Endodermal cell (in vitro differentiated cells): ENCODE results near the gene EPHA1. TPM values are rescaled to one million over a fixed set of nuclear protein-coding genes. Genes with fewer than 3 reads are reported as not detected.
"Not testable (repeated sequence)": the region's sequence is repeated elsewhere in the genome, so short reads cannot be mapped to it uniquely, and the experiment has no call there.

Source experiments
- DNase-seq: peaks from one replicate; pipeline ENCODE4 v3.0.0-alpha.2; 2017
- H3K27ac ChIP-seq: 2 replicates; pipeline ENCODE4 v1.5.1; 2013; ENCODE audit warnings: mild to moderate bottlenecking, low read depth, low read length, moderate library complexity
- H3K27me3 ChIP-seq: 2 replicates; pipeline ENCODE4 v1.6.1; 2013; ENCODE audit warnings: mild to moderate bottlenecking, low read length, moderate library complexity; ENCODE audit not compliant: insufficient read depth, control insufficient read depth, poor library complexity, severe bottlenecking
- H3K36me3 ChIP-seq: 2 replicates; pipeline ENCODE4 v1.7.0; 2013; ENCODE audit warnings: mild to moderate bottlenecking, low read length, moderate library complexity; ENCODE audit not compliant: control insufficient read depth, insufficient read depth
- H3K4me1 ChIP-seq: one replicate; pipeline ENCODE4 v1.7.0; 2013; ENCODE audit warnings: low read length; ENCODE audit not compliant: control insufficient read depth, insufficient read depth
- H3K4me3 ChIP-seq: 2 replicates; pipeline ENCODE4 v1.5.1; 2013; ENCODE audit warnings: mild to moderate bottlenecking, low read length, moderate library complexity
- H3K9ac ChIP-seq: 2 replicates; pipeline ENCODE4 v1.6.1; 2013; ENCODE audit warnings: mild to moderate bottlenecking, low read length, moderate library complexity; ENCODE audit not compliant: poor library complexity, severe bottlenecking; ENCODE audit errors: extremely low read depth
- H3K9me3 ChIP-seq: 2 replicates; pipeline ENCODE4 v1.6.1; 2013; ENCODE audit warnings: mild to moderate bottlenecking, low read length, moderate library complexity; ENCODE audit not compliant: control insufficient read depth
- H3K27ac Mint-ChIP-seq: 2 replicates; pipeline ENCODE4 v1.8.0; 2020; ENCODE audit warnings: mixed read lengths
- H3K27me3 Mint-ChIP-seq: 2 replicates; pipeline ENCODE4 v1.8.0; 2021; ENCODE audit warnings: mild to moderate bottlenecking, mixed read lengths; ENCODE audit not compliant: insufficient read depth
- H3K36me3 Mint-ChIP-seq: 2 replicates; pipeline ENCODE4 v1.8.0; 2020; ENCODE audit warnings: low read depth, mixed read lengths
- H3K4me1 Mint-ChIP-seq: 2 replicates; pipeline ENCODE4 v1.8.0; 2020; ENCODE audit warnings: mixed read lengths
- H3K4me3 Mint-ChIP-seq: 2 replicates; pipeline ENCODE4 v1.8.0; 2020; ENCODE audit warnings: mild to moderate bottlenecking, moderate library complexity, mixed read lengths
- H3K9me3 Mint-ChIP-seq: 2 replicates; pipeline ENCODE4 v1.8.0; 2020; ENCODE audit warnings: mild to moderate bottlenecking, mixed read lengths
- CTCF ChIP-seq: fragments of 200-600 bp; sonication (generic); conservative IDR thresholded peaks from 2 replicates; pipeline ENCODE4 v1.5.0; 2021; ENCODE audit warnings: antibody characterized with exemption, mild to moderate bottlenecking
- WGBS, 2 experiments: methylation state at CpG; one replicate each; pipeline versions ENCODE4 v1.1.5 to v1.1.7; 2013; ENCODE audit warnings: missing lambda C conversion rate in 2 of 2, mixed read lengths in 1 of 2; ENCODE audit not compliant: insufficient coverage in 1 of 2, insufficient read length in 1 of 2; 5-methylcytosine and 5-hydroxymethylcytosine counted together
- total RNA-seq, 2 donors: library from RNA; stranded (reverse); fragmentation: NEBNext Ultra II Directional in 1 of 2; extraction: Animal tissue kit (Norgen Biotek cat#: 25700) in 1 of 2; gene quantifications; 2 replicates in 1 of 2; 3 replicates in 1 of 2; pipeline ENCODE4 v1.2.1, GENCODE V29; 2021

The EPHA1 gene
- total RNA-seq, 2 donors from 2014 or later, result 70.0 to 103 TPM

DNA sequence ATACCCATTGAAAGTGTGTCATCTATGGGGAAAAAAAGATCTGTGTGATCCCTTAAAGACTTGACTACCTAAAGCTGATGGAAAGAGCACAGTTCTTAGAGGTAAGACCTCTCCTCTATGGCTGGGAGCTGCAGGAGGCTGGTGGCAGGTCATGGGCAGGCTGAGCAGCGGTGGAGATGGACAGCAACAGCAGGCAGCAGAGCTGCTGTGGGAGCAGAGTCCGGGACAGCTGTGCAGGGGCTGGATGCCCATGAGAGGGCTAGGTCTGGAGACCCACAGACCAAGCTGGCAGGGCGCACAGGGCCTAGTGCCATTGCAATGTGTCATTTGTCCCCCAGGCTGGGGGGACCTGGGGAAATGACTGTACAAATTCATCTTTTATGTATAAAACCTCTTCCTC lies 13.4 kb upstream of the EPHA1 start:
- WGBS, 2 experiments, result 94% methylated on average over 3 of the region's 3 CpGs; no CpG with 5 or more reads in 1 of the 2 experiments
- Histone ChIP-seq H3K27me3 (no peaks in the 10 kb centered on the region), H3K9ac (no peak overlapping the region), H3K36me3 (no peaks in the 10 kb centered on the region), H3K4me1 (no peaks in the 10 kb centered on the region), H3K9me3 (peaks cover 18% of the 10 kb centered on the region), H3K27ac (no peak overlapping the region), H3K4me3 (no peak overlapping the region)
- no peak for TF ChIP-seq CTCF
- Mint-ChIP-seq H3K4me3 (no peak overlapping the region), H3K9me3 (peaks cover 30% of the 10 kb centered on the region), H3K27me3 (no peaks in the 10 kb centered on the region), H3K27ac (no peak overlapping the region), H3K36me3 (peaks cover 12% of the 10 kb centered on the region), H3K4me1 (no peaks in the 10 kb centered on the region)
- no peak for DNase-seq

DNA sequence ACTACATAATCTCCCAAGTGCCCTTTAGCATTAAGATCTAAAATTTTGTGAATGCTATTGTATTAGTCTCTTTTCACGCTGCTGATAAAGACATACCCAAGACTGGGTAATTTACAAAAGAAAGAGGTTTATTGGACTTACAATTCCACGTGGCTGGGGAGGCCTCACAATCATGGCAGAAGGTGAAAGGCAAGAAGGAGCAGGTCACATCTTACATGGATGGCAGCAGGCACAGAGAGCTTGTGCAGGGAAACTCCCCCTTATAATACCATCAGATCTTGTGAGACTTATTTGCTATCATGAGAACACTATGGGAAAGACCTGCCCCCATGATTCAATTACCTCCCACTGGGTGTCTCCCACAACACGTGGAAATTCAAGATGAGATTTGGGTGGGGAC lies 12.0 kb upstream of the EPHA1 start:
- not testable (repeated sequence) for H3K27me3 ChIP-seq, H3K4me1 ChIP-seq, H3K4me3 ChIP-seq, H3K4me1 Mint-ChIP-seq, H3K4me3 Mint-ChIP-seq, H3K9ac ChIP-seq, H3K36me3 ChIP-seq, DNase-seq, H3K27ac Mint-ChIP-seq, H3K27me3 Mint-ChIP-seq, H3K27ac ChIP-seq
- WGBS, 2 experiments, result 30 to 61% methylated on average over 2 to 3 of the region's 3 CpGs
- H3K9me3 ChIP-seq, result peaks cover 18% of the 10 kb centered on the region
- peaks cover 12% of the 10 kb centered on the region for H3K36me3 Mint-ChIP-seq
- H3K9me3 Mint-ChIP-seq, result peaks cover 30% of the 10 kb centered on the region

DNA sequence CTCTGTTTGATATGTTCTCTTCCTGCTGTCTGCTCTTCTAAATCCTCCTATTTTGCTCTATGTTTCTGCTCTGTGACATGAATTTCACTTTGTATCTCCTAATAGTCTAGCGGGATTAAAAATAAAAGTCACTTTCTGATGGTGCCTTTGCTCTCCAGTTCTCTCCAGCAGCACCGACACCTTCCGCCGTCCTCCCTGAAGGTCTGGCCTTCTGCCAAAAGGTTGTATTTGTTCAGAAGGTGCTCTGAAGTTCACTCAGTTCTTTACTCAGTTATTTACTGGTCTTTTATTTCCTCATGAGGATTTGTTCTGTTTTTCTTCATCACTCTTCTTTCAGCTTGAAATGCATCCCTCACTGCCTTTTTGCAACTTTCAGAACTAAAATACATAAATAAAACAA lies 11.2 kb upstream of the EPHA1 start:
- TF ChIP-seq CTCF, result no peak
- DNase-seq, result no peak
- H3K36me3 Mint-ChIP-seq, result peaks cover 12% of the 10 kb centered on the region
- Histone ChIP-seq H3K36me3 (no peaks in the 10 kb centered on the region), H3K9ac (no peak overlapping the region), H3K27ac (no peak overlapping the region), H3K27me3 (no peaks in the 10 kb centered on the region), H3K4me3 (no peak overlapping the region), H3K4me1 (no peaks in the 10 kb centered on the region), H3K9me3 (peaks cover 18% of the 10 kb centered on the region)
- H3K9me3 Mint-ChIP-seq, result peaks cover 28% of the 10 kb centered on the region
- no peaks in the 10 kb centered on the region for H3K27me3 Mint-ChIP-seq
- H3K4me3 Mint-ChIP-seq, result no peak overlapping the region
- no peak overlapping the region for H3K27ac Mint-ChIP-seq
- WGBS, 2 experiments, result 95 to 100% methylated on average over 2 to 4 of the region's 4 CpGs
- H3K4me1 Mint-ChIP-seq, result peaks cover 5% of the 10 kb centered on the region
